Keratinocyte (primary cell): ENCODE data around the gene FAM161B. TPM values are rescaled to one million over a fixed set of nuclear protein-coding genes. Genes with fewer than 3 reads are reported as not detected.

Experiments
- DNase-seq: peaks from one replicate; pipeline ENCODE4 v3.0.0-alpha.2; 2011; ENCODE audit warnings: low read depth, missing footprints, low spot score
- FAIRE-seq: peaks from 2 replicates; lab custom pipeline; 2011; peaks lifted over from hg19 to GRCh38; lab: Jason Lieb, UNC
- H2AFZ ChIP-seq: 2 replicates; pipeline ENCODE4 v1.6.0; 2012; ENCODE audit warnings: low read length, control low read depth, inconsistent platforms; ENCODE audit not compliant: control insufficient read depth
- H3K27ac ChIP-seq: 2 replicates; pipeline ENCODE4 v1.5.1; 2011; ENCODE audit warnings: low read length; ENCODE audit not compliant: control insufficient read depth, insufficient read depth
- H3K27me3 ChIP-seq: 3 replicates; pipeline ENCODE4 v1.6.0; 2011; ENCODE audit warnings: low read length; ENCODE audit not compliant: control insufficient read depth, insufficient read depth; ENCODE audit errors: extremely low read depth
- H3K36me3 ChIP-seq, 2 experiments: 2 replicates in 1 of 2; 3 replicates in 1 of 2; pipeline ENCODE4 v1.5.1; 2011; ENCODE audit warnings: low read length in 2 of 2, mild to moderate bottlenecking in 1 of 2; ENCODE audit not compliant: control insufficient read depth in 2 of 2, insufficient read depth in 2 of 2; ENCODE audit errors: extremely low read depth in 1 of 2
- H3K4me1 ChIP-seq: 3 replicates; pipeline ENCODE4 v1.5.1; 2011; ENCODE audit warnings: low read length; ENCODE audit not compliant: control insufficient read depth, insufficient read depth; ENCODE audit errors: extremely low read depth
- H3K4me2 ChIP-seq: 3 replicates; pipeline ENCODE4 v1.6.0; 2011; ENCODE audit warnings: low read depth, low read length; ENCODE audit not compliant: control insufficient read depth, insufficient read depth; ENCODE audit errors: extremely low read depth
- H3K4me3 ChIP-seq, 3 experiments: fragments of 200-600 bp in 1 of 3; sonication (generic) in 1 of 3; 2 replicates in 2 of 3; 3 replicates in 1 of 3; pipeline ENCODE4 v1.5.1; 2011 to 2016; ENCODE audit warnings: low read length in 3 of 3, mild to moderate bottlenecking in 3 of 3, control low read depth in 2 of 3, inconsistent platforms in 1 of 3, low read depth in 1 of 3, mixed read lengths in 1 of 3, mixed run types in 1 of 3, moderate library complexity in 1 of 3; ENCODE audit not compliant: control insufficient read depth in 2 of 3, insufficient read depth in 2 of 3; ENCODE audit errors: extremely low read depth in 1 of 3
- H3K79me2 ChIP-seq: 2 replicates; pipeline ENCODE4 v1.6.0; 2012; ENCODE audit warnings: low read length; ENCODE audit not compliant: control insufficient read depth, insufficient read depth
- H3K9ac ChIP-seq: 3 replicates; pipeline ENCODE4 v1.6.0; 2011; ENCODE audit warnings: low read length; ENCODE audit not compliant: control insufficient read depth, insufficient read depth; ENCODE audit errors: extremely low read depth
- H3K9me1 ChIP-seq: 3 replicates; pipeline ENCODE4 v1.6.0; 2011; ENCODE audit warnings: low read length; ENCODE audit not compliant: control insufficient read depth, insufficient read depth; ENCODE audit errors: extremely low read depth
- H3K9me3 ChIP-seq: 2 replicates; pipeline ENCODE4 v1.5.1; 2012; ENCODE audit warnings: low read depth, low read length; ENCODE audit not compliant: control insufficient read depth
- H4K20me1 ChIP-seq: 3 replicates; pipeline ENCODE4 v1.6.0; 2011; ENCODE audit warnings: low read length; ENCODE audit not compliant: control insufficient read depth, insufficient read depth; ENCODE audit errors: extremely low read depth
- EZH2 ChIP-seq: IDR thresholded peaks from one replicate; pipeline ENCODE4 v1.6.1; 2012; ENCODE audit warnings: inconsistent platforms, mild to moderate bottlenecking, low read length, moderate library complexity
- dilution Hi-C: fragments of 300-500 bp; cut with MboI; formaldehyde crosslinking; loops from one replicate; pipeline ENCODE4 v1.7.0; 2020; ENCODE audit warnings: low sequenced_read_pairs; ENCODE audit not compliant: extremely low pct_ligation_motif_present
- polyA plus RNA-seq, 5 experiments: library from polyadenylated mRNA; depleted of rRNA in 3 of 5; stranded (reverse) in 3 of 5; stranded (forward) in 1 of 5; unstranded in 1 of 5; fragments of >200 nt; gene quantifications; 1 replicate in 1 of 5; 2 replicates in 3 of 5; 3 replicates in 1 of 5; pipeline versions ENCODE4 v1.2.1 to v1.2.3, GENCODE V29; 2011 to 2012; ENCODE audit warnings: missing spikeins in 2 of 5, low read depth in 1 of 5, low replicate concordance in 1 of 5
- TF ChIP-seq, protein P1 (sequence below), 3 experiments: IDR thresholded peaks in 1 of 3; conservative IDR thresholded peaks in 1 of 3; optimal IDR thresholded peaks in 1 of 3; 2 replicates in 2 of 3; 3 replicates in 1 of 3; pipeline versions ENCODE3 to v1.5.1; 2011; ENCODE audit warnings: low read length in 3 of 3, mild to moderate bottlenecking in 3 of 3, moderate library complexity in 2 of 3, control low read depth in 1 of 3, inconsistent platforms in 1 of 3; ENCODE audit not compliant: insufficient read depth in 2 of 3; ENCODE audit errors: extremely low read depth in 1 of 3

FAM161B gene
- polyA plus RNA-seq, 1 donor (not counting 4 experiments of a cell fraction or from before 2014, with no cell fraction given), result 1.5 TPM

DNA sequence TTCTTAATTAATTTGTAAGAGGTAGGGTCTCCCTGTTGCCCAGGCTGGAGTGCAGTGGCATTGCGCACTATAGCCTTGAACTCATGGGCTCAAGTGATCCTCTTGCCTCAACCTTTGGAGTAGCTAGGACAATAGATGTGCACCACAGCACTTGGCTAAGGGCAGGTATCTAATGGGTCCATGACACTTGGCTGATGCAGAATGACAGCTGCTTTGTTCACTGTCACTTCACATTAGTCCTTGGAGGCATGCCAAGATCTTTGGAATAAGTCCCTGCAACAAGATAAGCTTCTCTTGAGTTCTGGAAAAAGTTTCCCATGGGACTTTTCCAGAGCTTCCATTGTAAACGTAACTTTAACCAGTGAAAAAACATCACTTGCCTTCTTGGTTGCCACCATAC is 23.6 kb upstream of the FAM161B start:
- no peak overlapping the region for H3K4me2 ChIP-seq
- FAIRE-seq (peak; percentile 46), DNase-seq (no peak)
- H4K20me1 ChIP-seq, result no peaks in the 10 kb centered on the region
- no peaks in the 10 kb centered on the region for H3K9me3 ChIP-seq
- no peaks in the 10 kb centered on the region for H3K9me1 ChIP-seq
- no peaks in the 10 kb centered on the region for H3K79me2 ChIP-seq
- no peak overlapping the region for H3K9ac ChIP-seq
- dilution Hi-C loops, result no loop called here
- TF ChIP-seq, protein P1, sequence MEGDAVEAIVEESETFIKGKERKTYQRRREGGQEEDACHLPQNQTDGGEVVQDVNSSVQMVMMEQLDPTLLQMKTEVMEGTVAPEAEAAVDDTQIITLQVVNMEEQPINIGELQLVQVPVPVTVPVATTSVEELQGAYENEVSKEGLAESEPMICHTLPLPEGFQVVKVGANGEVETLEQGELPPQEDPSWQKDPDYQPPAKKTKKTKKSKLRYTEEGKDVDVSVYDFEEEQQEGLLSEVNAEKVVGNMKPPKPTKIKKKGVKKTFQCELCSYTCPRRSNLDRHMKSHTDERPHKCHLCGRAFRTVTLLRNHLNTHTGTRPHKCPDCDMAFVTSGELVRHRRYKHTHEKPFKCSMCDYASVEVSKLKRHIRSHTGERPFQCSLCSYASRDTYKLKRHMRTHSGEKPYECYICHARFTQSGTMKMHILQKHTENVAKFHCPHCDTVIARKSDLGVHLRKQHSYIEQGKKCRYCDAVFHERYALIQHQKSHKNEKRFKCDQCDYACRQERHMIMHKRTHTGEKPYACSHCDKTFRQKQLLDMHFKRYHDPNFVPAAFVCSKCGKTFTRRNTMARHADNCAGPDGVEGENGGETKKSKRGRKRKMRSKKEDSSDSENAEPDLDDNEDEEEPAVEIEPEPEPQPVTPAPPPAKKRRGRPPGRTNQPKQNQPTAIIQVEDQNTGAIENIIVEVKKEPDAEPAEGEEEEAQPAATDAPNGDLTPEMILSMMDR (optimal IDR thresholded peaks at IDR 0.05 in 1 of 3, IDR thresholded peaks at IDR 0.05 in 1 of 3, conservative IDR thresholded peaks at IDR 0.05 in 1 of 3; ENCODE audit: extremely low read depth in 1 of 3, insufficient read depth in 2 of 3, low read length in 3 of 3), result no peak
- no peak for TF ChIP-seq EZH2
- peaks cover 14 to 16% of the 10 kb centered on the region in 2 experiments for H3K36me3 ChIP-seq
- no peak overlapping the region for H3K4me3 ChIP-seq
- no peaks in the 10 kb centered on the region for H3K27me3 ChIP-seq
- no peak overlapping the region for H2AFZ ChIP-seq
- no peaks in the 10 kb centered on the region for H3K4me1 ChIP-seq
- H3K27ac ChIP-seq, result no peak overlapping the region

DNA sequence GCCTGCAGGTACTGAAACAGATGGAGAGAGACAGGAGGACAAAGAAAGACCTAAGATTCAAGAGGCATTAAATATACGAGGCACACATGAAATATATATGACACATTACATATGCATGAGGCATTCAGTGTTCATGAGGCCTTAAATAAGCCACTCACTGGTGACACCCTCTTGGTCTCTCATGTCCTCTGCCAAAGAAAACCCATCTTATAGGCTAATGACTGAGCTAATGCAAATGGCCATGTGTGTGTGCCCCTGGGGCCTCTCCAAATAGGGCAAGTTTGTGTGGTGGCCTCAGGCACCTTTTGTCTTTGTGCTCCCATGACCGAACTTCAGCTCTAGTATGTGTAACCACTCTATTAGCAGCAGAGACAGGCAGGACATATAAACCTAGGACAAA is 19.0 kb upstream of the FAM161B start:
- dilution Hi-C loops, result no loop called here
- Histone ChIP-seq H3K9me3 (no peaks in the 10 kb centered on the region), H3K27ac (no peak overlapping the region), H3K4me2 (no peak overlapping the region), H3K4me3 (no peak overlapping the region), H3K9me1 (no peaks in the 10 kb centered on the region), H4K20me1 (no peaks in the 10 kb centered on the region), H3K36me3 (peaks cover 11 to 12% of the 10 kb centered on the region in 2 experiments), H3K4me1 (no peaks in the 10 kb centered on the region), H3K79me2 (no peaks in the 10 kb centered on the region), H2AFZ (no peak overlapping the region), H3K9ac (no peak overlapping the region), H3K27me3 (no peaks in the 10 kb centered on the region)
- no peak for DNase-seq
- TF ChIP-seq, protein P1 (optimal IDR thresholded peaks at IDR 0.05 in 1 of 3, IDR thresholded peaks at IDR 0.05 in 1 of 3, conservative IDR thresholded peaks at IDR 0.05 in 1 of 3; ENCODE audit: extremely low read depth in 1 of 3, insufficient read depth in 2 of 3, low read length in 3 of 3), result no peak
- FAIRE-seq, result no peak
